KG1 (cell line): ENCODE data around the gene SLCO4A1.
"Not testable (repeated sequence)": the region's sequence is repeated elsewhere in the genome, so short reads cannot be mapped to it uniquely, and the experiment has no call there.

Experiments
- DNase-seq: peaks from one replicate; lab custom pipeline; 2025; lab: John Stamatoyannopoulos, UW

The SLCO4A1 gene

DNA sequence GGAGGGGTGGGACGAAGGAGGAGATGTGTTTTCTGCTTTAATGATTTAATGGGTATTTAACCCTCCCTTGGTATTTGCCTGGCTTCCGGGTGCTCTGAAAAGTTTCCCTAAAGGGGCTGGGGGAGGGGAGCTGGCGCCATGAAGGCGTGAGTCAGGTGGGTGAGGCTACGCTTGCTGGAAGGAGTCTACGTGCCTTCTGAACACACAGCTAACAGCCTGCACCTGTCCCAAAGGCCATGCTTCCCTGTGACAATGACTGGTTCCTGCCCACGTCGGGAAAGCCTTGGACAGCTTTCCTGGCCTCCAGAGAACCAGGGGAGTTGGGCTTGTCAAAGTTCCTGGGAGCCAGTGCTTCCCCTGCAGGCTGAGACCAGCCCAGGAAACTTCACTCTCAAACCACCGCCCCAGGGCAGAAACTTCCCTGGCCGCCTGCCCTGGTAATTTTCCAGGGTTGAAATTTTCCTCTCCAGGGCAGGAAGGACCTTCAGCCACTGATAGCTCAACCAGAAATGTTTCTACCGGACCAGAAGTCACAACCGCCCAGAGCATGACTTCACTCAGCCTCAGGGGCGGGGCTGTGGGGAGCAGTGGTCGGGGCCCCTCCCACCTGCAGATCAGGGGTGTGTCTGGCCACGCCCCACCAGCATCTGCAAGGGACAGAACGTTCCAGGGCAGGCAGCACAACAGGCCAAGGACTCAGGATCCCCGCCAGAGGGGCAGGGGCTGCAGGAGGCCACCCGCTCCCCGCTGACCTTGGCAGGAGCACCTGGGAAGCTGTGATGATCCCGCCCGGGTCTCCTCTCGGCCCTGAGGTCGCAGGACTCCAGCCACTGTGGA lies 18.6 kb upstream of the SLCO4A1 start:
- peak; percentile 70 for DNase-seq

DNA sequence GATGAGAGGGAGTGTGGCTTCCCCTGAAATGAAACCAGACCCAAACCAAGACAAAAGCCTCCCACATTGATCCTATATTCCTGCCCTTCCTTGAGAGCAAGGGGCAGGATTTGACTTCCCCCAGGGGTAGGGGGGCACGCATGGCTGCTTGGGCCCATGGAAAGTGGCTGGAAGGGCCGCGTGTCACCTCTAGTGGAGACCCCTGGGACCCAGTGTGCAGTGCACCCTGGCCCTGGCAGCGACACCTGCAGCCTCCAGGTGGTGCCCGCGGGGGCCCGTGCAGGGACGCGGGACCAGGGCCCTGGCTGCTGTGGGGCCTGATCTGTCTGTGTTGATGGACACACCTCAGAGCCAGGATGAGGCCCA lies 18.0 kb upstream of the SLCO4A1 start:
- no peak for DNase-seq

DNA sequence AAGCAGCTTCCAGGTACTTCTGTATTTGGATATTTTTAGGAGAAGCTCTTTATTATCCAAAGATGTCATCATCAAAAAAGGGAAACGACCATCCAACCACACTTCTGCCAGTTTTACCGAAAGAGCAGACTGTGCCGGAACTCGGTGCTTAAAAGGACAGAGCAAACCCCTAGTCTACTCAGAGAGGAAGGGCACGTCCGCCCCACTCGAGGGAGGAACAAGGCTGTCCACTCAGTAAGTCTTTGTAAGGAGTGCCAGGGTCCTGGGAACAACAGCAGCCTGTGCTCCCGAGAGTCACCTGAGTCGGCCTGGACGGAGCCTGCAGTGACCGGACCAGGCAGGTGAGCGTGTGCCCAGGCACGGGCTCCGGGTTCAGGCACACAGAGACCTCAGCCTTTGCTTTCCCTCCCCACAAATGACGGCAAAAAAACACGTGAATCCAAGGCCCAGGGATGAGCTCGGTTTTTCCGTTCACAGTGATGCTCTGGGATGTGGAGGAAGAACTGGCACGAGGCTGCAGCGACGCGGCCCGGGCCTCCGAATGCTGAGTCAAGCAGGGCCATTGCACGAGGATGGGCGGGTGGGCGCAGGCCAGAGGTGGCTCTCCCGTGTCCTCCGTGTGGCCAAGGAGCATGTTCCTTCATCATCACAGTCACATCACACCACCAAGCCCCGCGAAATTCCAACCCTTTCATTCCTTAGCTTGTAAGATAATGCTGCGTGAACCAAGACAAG lies 17.4 kb upstream of the SLCO4A1 start:
- DNase-seq, result peak; percentile 32

DNA sequence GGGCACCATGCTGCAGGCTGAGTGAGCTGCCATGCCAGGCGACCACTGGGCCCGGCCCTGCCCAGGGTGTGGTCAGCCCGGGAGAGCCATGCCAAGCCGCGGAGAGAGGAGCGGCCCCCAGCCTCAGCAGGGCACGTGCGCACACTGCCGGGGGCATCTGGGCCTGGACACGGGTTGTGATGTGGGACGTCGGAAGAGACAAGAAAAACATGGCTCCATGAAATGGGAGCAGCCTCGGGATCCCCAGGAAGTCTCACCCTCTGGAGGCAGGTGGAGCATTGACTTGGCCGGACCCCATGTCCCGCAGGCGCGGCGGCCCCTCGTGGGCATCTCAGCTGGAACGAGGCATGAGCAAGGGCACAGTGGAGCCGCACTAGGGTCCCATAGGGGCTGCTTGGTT lies 16.8 kb upstream of the SLCO4A1 start:
- DNase-seq, result no peak

DNA sequence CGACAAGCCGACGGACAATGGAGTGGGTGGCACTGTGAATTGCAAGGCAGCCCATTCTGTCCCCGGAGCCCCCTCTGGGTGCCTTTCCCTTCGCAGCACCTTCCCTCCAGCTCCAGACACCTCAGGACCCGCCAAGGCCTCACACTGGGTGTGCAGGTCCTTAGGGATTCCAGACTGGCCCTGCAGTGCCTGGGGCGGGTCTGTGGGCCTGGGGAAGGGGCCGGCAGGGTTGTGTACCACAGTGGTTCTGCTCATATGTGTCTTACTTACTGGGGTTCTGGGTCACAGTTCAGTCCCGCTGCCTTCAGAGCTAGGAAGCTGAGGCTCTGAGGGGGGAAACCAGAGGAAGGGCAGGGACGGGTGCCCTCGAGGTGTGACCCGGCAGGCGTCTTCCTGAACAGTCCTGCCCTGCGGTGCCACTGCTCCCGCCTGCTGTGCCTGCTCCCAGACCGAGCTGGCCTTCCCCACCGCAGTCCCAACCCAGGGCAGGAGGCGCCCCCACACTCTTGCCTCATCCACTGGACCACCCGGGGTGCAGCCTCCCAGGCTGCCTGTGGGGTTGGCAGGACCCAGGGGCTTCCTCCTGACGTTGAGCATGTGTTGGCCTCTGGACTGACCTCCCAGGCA lies 16.3 kb upstream of the SLCO4A1 start:
- DNase-seq, result no peak

DNA sequence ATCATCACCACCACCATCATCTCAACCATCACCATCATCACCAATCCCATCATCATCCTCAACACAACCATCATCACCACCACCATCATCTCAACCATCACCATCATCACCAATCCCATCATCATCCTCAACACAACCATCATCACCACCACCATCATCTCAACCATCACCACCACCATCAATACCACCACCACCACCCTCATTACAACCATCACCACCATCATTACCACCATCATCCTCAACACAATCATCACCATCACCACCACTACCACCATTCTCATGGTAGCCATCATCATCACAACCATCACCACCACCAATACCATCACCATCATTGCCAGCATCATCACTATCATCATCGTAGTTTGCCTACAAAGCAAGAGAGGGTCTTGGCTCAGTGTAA lies 14.9 kb upstream of the SLCO4A1 start:
- not testable (repeated sequence) for DNase-seq

DNA sequence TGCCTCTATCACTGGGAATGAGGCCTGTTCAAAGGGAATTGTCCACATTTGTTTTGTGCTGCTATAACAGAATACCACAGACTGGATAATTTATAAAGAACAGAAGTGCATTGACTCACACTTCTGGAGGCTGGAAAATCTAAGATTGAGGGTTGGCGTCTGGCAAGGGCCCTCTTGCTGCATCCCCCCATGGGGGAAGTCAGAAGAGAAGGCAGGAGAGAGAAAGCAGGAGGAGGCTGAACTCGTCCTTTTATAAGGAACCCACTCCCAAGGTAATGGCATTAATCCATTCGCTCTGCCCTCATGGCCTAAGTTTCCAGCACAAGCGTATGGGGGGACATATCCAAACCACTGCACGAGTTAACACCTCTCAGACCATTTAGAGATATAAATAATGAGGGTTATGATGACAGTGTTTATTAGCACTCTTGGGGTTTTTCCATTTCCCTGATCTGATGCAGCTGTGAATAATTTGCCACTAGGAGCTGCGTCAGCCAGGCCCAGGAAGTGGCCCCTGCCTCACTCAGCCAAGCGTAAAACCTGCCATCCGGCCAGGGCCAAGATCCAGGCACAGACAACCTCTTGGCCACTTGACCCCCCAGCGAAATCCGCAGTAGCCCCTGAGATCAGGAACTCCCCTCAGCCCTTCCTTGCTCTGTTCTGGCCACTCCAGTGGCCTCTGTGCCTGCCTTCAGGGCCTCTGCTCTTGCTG lies 14.2 kb upstream of the SLCO4A1 start:
- DNase-seq, result no peak

DNA sequence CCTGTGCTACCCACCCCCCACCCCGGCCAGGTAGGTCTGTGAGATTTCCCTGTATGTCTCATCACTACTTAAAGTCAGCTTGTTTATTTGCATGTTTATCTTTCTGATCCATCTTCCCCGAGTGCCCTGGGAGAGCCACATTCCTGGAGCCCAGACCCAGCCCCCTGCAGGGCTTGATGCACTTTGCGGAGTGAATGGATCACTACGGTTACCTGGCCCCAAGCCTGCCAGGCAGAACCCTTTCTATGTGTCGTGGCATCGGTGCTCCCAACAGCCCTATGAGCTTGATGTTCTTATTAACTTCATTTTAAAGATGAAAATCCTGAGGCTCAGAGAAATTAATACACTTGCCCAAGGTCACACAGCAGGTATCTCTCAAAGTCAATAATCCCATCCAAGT lies 13.6 kb upstream of the SLCO4A1 start:
- no peak for DNase-seq

DNA sequence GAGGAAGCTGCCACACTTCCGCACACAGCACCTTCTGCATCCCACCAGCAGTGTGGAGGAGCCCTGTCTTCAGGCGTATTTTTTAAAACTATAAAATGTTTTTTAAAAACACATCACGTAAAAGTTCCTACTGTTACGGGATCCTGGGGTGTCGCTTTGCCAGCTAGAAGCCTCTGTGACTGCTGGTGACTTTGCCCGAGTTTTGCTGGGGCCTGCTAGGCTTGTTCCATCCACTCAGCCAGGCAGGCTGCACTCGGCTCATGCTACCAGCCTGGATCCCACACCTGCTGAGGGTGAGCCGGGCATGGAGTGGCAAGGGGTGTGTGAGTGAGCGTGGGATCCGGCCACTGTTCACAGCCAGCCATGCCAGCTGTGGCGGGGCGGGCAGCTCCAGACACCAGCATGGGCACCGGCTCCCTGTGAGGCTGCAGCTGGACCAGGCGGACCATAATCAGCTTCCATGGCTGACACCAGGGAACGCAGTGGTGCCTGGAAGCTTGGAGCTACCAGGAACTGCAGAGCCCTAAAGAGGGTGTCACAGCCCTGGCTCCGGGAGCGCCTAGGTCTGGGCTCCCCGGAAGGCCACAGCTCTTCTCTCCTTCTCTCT lies 12.3 kb upstream of the SLCO4A1 start:
- DNase-seq, result no peak

DNA sequence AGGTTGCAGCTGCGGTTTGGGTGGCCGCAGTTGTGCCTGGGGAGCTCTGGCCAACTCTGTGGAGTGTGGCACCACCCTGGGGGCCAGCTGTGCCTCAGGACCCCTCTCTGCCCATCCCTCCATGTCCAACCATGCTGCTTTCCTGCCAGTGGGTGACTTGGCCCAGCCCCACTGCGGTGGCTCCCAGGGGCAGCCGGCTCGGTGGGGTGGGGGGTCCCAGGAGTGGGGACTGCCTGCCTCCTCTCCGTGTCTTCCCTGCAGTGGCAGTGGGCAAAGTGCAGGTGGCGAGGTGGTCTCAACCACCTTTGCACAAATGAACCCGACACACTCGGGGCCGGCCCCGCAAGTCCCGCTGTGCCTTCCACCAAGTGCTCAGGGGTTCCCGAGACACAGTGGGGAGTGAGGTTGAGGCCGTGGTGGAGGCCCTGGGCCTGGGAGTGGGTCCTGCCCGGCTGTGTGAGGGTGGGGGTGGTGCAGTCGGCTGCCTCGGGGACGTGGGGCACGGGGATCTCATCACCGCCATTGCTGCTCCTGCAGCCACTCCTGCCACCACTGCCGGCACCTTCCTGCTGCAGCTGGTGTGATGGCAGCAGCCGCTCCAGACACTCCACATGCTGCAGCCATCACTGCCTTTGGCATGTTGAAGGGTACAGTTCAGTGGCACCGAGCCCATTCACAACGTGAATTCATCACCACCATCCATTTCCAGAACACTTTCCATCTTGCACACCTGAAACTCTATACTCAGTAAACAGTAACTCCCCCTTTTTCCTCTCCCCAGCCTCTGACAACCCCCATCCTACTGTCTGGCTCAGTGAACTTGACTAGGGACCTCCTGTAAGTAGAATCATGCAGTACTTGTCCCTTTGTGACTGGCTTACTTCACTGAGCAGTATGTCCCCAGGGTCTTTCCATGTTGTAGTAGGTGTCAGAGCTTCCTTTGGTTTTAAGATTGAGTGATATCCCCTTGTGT lies 10.7 kb upstream of the SLCO4A1 start:
- no peak for DNase-seq

DNA sequence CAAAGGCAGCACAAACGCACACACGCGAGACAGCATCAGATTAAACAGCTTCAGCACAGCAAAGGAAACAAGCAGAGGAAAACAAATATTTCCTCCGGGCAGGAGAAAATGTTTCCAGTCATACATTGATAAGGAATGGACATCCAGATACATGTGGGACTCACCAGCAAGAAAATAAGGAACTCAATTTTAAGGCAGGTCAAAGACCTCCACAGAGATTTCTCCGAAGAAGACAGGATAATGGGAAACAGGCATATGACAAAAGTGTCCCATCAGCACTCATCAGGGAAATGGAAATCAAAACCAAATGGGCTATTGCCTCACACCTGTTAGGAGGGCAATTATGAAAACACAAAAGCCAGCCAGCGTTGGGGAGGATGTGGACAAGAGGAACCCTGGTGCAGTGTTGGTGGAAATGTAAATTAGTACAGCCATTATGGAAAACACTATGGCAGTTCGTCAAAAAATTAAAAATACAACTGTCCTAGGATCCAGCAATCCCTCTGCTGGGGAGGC lies 9.7 kb upstream of the SLCO4A1 start:
- no peak for DNase-seq

DNA sequence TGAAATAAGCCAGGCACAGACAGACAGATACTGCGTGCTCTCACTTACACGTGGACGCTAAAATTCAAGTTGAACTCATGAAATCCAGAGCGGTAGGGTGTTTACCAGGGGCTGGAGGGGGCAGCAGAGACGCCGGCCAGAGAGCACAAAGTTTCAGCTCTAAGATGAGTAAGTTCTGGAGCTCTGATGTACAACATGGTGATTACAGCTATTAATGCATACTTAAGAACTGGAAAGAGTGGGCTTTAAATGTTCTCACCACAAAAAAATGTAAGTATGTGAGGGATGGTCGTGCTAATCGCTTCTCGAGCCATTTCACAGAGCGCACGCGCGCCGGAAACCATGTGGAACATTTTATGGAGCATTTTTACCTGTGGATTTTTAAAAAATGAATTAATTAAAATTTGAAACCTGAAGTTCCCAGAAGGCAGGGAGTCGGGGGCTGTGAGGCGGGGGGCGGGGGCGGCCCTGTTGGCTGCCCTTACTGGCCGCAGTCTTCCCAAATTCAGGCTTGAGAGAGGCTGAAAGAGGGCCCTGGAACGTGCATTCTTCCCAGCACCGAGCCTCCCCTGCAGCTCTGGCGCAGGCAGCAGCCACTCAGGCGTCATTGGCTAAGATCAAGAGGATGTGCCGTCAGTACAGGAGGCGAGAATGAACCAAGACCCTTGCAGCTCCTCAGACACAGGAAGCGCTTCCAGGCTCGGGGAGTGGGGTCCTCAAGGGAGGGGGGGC lies 8.5 kb upstream of the SLCO4A1 start:
- DNase-seq, result no peak

DNA sequence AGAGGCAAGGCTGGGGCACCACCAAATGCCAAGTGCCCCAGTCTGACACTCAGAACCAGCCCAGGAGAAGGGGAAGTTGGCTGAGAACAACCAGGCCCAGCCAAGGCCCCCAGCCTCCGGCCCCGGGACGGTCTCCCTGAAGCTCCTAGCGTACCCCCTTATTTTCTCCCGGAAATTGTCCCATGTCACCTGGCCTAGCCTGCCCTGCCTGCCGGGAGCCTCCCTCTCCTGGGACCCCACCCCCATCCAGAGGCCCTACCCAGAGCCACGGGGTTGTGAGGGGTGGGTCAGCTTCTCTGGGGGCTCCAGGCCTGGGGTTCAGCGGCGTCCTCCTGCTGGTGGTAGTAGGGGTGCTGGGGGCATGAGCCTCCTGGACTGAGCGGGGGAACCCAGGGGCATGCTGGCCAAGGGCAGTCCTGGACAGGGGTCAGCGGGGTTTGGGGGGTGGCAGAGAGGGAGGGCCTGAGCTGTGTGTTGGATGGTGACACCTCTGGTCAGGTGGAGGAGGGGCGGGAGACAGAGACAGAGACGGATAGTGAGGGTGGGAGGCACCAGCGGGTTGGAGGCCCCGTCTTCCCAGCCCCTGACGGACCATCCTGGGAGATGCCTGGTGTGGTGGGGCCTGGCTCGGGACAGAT lies 7.9 kb upstream of the SLCO4A1 start:
- DNase-seq, result no peak

DNA sequence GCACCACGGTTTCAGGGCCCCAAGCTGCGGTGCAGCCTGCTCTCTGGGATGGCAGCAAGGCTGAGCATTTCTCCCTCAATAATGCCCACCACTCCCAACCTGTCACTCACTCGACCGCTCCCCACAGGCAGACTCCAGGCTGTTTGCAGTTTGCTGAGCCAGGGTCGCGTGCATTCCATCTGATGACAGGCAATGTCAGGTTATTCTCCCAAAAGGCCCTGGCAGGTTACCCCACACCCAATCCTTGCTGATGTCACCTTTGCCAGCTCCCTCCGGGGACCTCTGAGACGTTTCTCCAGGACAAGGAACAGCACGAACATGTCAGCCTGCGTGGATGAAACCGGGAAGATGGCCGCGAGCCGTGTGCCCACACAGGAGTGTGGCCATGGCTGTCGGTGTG lies 7.1 kb upstream of the SLCO4A1 start:
- no peak for DNase-seq

DNA sequence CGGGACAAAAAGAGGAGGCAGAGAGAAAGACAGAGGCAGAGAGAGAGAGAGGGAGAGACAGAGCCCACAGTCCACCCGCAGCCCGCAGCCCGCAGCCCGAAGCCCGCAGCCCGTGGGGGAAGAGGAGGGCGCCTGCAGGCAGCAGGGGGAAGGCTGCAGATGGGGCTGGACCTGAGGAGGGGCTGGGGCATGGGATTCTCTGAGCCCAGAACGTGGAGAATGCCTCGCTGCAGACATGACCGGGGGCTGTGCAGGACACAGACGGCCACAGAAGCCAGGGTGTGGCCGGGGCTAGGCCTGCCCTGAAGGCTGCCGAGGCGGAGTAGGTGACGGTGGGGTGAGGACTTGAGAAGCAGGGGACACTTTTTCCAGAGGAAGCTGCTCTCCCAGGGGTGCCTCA lies 6.5 kb upstream of the SLCO4A1 start:
- no peak for DNase-seq

DNA sequence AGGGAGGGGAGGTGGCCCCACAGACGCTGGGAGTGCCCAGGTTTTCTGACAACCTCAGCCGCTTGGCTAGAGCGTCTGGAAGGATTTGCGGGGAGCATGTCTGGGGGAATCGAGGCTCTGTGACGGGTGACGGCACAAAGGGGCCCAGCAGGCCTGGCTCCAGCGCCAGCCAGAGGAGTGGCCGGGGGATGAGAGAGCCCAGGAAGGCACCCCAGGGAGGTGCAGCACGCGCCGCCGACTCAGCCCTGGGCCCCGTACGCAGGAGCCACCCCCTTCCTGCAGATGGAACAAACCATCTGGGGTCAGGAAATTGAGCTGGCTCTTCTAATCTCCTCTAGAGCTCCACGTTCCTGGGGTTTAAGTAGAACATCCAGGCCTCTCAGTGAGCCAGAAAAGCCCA lies 5.9 kb upstream of the SLCO4A1 start:
- DNase-seq, result no peak

DNA sequence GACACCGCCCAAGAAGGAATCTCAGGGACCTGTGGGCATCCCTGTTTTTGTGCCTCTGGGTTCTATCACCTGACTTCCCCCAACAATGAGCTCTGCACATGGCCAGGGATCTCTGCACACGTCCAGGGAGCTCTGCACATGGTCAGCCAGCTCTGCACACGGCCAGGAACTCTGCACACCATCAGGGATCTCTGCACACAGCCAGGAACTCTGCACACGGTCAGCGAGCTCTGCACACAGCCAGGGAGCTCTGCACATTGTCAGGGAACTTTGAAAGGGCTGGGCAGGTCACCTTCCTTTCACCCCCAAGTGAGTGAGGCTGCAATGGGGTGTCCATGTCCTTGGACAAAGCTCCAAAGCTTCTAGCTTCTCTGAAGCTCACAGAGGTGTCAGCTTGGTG lies 5.2 kb upstream of the SLCO4A1 start:
- no peak for DNase-seq

DNA sequence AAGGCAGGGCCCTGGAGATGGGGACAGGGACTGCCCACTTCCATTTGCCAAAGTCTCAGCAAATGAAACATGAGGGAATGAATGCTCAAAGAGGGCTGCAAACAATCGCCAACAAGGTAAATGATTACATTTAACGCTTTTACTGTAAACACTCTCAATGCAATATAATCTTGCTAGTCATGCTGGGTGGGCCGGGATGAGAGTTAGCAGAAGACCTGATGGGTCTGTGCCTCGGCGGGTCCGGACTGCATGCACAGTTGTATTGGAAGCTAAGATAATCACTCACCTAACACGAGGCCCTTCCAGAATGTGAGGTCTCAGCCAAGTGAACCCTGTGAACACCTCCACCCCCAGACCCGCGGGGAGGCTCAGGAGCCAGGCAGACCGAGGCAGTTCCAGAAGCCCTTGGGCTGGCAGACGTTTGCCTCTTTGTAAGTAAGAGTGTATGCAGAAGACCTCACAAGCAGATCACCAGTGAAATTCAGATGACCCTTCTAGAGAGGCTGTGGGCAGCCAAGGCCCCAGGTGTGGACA lies 4.7 kb upstream of the SLCO4A1 start:
- DNase-seq, result no peak

DNA sequence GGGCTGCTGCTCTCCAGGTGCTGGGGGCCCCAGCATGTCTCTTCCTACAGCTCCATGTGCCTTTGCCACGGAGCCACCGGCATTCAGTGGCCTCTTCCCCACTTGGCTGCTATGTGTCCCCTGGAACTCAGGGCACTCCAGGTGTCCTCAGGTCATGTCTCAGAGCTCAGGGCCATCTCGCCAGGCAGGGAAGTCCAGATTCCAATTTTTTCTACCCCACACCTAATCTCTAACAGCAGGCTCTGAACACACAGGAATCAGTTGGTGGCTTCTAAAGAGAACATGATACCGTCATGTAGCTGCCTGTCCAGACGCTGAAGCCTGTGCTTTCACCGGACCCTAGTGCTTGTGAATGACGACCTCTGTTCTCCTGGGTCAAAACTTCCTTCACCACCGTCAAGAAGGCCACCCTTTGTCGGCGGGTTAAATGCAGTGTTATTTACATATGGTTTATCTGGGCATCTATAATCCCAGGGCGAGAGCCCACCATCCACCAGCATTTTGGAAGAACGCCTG lies 4.2 kb upstream of the SLCO4A1 start:
- no peak for DNase-seq
